ENCODE data around the gene FUT4. TPM values are rescaled to one million over a fixed set of nuclear protein-coding genes. Genes with fewer than 3 reads are reported as not detected.

FUT4 gene
- polyA plus RNA-seq, 3 donors: 5.3 to 5.9 (median 5.3) TPM

DNA sequence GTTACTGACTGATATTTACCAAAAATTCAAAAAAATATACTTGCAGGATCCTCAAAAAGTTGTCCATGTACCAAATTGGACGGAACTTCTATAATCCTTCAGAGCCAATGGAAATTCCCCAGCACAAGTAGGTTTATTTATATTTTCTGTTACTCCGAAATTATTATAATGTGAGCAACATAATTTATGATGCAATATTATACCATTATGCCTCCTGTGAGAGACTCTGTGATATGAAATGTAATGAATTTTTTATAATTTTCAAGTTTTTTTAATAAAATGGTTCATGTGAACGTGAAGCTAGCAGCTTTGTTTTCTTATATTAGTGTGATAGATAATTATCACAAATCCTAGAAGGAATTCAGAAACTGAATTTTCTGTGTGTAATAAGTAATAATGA, 41.7 kb downstream of the FUT4 start:
- no peak for DNase-seq (ENCODE audit: extremely low read depth in 1 of 11, low read depth in 9 of 11, low spot score in 4 of 11)

DNA sequence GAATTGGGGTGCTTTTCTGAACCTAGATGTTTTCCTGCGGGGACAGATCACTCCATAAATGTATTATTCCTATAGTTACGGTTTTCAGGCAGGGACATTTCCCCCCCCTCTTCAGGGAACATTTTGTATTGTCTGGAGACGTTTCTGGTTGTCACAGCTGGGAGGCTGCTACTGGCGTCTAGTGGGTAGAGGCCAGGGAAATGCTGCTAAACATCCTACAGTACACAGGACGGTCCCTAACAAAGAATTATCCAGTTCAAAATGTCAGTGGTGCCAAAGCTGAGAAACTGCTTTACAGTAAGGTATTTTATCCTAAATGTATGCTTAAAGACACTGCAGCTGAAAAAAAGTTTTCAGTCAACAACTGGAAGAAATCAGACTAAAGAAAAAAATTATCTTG, 42.8 kb downstream of the FUT4 start:
- no peak for DNase-seq (ENCODE audit: extremely low read depth in 1 of 11, low read depth in 9 of 11, low spot score in 4 of 11)

DNA sequence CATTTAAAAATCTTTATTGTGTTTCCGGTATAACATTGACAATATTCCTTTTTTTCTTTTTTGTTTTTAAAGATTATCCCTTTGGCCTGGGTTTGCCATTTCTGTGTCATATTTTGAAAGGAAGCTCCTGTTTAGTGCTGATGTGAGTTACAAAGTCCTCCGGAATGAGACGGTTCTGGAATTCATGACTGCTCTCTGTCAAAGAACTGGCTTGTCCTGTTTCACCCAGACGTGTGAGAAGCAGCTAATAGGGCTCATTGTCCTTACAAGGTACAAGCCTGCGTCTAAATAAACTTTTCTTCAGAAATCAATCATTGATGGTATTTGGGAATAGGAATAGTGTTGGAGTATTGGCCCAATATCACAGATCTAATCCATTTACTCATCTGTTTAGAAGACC, 43.3 kb downstream of the FUT4 start:
- no peak for DNase-seq (ENCODE audit: extremely low read depth in 1 of 11, low read depth in 9 of 11, low spot score in 4 of 11)

DNA sequence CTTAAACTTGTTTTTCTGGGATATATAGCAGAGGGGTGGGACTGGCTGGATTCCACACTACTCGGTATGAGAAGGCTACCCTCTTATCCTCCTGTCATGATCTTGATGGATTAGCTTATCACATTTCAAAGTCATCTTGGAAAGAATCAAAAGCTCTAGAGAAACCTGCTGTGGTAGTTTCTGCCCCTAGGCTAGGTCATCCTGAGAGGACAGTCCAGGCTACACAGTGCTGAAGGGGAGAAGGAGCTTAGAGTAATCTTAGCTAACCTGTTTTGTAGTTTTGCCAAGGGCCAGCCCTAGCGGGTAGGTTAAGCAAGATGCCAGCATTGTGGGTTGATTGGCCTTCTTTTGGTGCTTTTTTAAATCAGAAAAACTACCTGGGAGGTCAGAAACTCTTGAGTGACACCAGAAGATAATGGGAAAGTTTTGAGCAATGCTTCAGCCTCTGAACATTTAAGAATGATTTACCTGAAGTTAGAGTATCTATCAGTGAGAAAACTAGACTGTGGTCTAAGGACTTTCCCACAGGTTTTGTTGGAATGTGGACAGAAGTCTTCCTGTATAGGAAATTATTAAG, 44.7 kb downstream of the FUT4 start:
- DNase-seq (ENCODE audit: extremely low read depth in 1 of 11, low read depth in 9 of 11, low spot score in 4 of 11): peak in 4 of 11 donors; percentile 12 to 43 (median 24)

DNA sequence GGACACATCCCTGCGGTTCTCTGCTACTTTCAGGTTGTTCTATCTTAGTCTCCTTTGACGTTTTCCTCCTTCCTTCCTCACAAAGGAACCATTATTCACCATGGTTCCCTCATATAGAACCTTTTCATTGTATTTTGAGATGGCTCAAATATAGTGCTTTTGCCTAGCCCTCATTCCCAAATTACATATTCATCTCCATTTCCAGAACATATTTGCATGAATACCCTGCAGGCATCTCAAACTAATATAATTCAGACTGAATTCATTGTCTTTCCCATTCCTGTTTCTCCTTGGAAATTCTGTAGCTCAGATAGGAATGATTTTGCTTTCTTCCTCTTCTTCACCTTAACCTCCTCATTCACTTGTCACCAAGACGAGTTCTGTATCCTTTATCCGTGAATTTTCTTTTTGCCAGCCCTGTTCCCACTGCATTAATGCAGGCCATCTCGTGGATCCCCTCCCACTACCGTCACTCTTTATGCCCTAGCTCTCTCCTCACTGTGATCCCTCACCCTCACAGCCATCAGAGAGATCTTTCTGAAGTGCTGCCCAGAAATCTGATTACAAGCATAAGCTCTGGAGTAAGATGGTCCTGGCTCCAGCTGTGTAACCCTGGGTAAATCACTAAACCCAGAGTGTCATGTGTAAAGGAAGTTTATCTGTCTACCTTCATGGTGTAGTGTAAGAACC, 46.8 kb downstream of the FUT4 start:
- DNase-seq (ENCODE audit: extremely low read depth in 1 of 11, low read depth in 9 of 11, low spot score in 4 of 11): no peak

DNA sequence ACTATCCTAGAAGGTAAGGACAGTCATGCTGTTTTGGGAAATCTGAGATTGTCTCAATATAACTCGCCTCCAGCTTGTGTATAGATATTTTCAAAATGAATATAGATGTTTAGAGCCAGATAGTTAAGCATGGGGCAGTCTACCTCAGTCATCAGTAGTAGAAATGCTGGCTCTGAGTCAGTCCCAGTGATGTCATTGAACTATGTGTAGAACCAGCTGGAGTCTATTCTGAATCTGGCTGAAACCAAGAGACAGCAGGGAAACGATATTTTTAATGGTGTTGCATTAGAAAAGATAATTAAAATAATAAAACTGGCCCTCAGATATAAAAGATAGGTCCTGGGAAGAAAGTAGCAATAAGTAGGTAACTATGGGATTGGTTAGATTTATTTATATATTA, 49.3 kb downstream of the FUT4 start:
- no peak for DNase-seq (ENCODE audit: extremely low read depth in 1 of 11, low read depth in 9 of 11, low spot score in 4 of 11)

DNA sequence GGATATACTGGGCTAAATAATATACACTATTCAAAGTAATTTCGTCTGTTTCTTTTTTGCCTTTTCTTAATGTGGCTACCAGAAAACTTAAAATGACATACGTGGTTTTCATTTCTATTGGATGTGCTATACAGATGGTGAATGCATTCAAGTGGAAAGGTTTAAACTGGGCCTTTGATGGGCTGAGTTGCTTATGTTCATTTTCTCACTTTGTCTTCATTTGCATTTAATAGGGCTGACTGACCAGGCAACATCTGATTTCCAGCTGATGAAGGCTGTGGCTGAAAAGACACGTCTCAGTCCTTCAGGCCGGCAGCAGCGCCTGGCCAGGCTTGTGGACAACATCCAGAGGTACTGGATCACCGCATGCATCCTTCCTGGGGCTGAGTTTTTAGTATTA, 51.4 kb downstream of the FUT4 start:
- no peak for DNase-seq (ENCODE audit: extremely low read depth in 1 of 11, low read depth in 9 of 11, low spot score in 4 of 11)

DNA sequence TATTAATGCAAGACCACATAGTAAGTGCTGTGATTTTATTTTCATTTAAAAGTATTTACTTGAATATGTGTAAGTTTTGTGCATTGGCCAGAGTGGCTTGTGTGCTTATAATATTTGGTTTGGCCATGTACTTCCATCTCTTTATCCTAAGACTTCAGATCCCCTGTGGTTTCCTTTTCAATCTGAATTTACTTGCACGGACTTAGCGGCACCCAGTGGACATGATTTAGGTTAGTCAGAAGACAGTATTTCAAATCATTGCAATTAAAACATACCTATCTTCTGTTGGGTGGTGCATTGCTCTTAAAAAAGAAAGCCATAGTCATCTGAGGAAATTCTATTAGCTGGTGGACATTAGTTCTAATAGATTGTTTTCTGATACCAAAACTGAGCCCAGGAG, 54.2 kb downstream of the FUT4 start:
- DNase-seq (ENCODE audit: extremely low read depth in 1 of 11, low read depth in 9 of 11, low spot score in 4 of 11): peak in 1 of 11 donors; percentile 8

Other genes with a start within 250 kb of the FUT4 start
- gene IZUMO1R, start 239.3 kb upstream of the FUT4 start, polyA plus RNA-seq (ENCODE audit: insufficient read length in 3 of 3): not detected
- under 1 TPM; 0.38 to 0.70 (median 0.58) TPM for gene GPR83, start 142.5 kb upstream of the FUT4 start, polyA plus RNA-seq (ENCODE audit: insufficient read length in 3 of 3)
- gene MRE11, start 50.1 kb upstream of the FUT4 start, polyA plus RNA-seq (ENCODE audit: insufficient read length in 3 of 3): 10 to 100 TPM; 26.8 to 32.6 (median 28.3) TPM
- 10 to 100 TPM; 22.8 to 29.7 (median 24.0) TPM for gene ANKRD49, start 49.9 kb upstream of the FUT4 start, polyA plus RNA-seq (ENCODE audit: insufficient read length in 3 of 3)
- gene C11orf97, start 31.5 kb upstream of the FUT4 start, polyA plus RNA-seq (ENCODE audit: insufficient read length in 3 of 3): under 1 TPM in 2 of 3 donors, not detected in 1; 0.24 to 0.29 TPM
- gene PIWIL4, start 23.4 kb downstream of the FUT4 start, polyA plus RNA-seq (ENCODE audit: insufficient read length in 3 of 3): 1 to 10 TPM; 2.5 to 4.4 (median 3.8) TPM
- gene AMOTL1, start 224.4 kb downstream of the FUT4 start, polyA plus RNA-seq (ENCODE audit: insufficient read length in 3 of 3): 10 to 100 TPM; 39.1 to 49.9 (median 47.3) TPM

Measured in renal cortex interstitium (tissue), 11 donors.